ENCODE measurements around the gene MYL9.
"Not testable (repeated sequence)": the region's sequence is repeated elsewhere in the genome, so short reads cannot be mapped to it uniquely, and the experiment has no call there.

The MYL9 gene

DNA sequence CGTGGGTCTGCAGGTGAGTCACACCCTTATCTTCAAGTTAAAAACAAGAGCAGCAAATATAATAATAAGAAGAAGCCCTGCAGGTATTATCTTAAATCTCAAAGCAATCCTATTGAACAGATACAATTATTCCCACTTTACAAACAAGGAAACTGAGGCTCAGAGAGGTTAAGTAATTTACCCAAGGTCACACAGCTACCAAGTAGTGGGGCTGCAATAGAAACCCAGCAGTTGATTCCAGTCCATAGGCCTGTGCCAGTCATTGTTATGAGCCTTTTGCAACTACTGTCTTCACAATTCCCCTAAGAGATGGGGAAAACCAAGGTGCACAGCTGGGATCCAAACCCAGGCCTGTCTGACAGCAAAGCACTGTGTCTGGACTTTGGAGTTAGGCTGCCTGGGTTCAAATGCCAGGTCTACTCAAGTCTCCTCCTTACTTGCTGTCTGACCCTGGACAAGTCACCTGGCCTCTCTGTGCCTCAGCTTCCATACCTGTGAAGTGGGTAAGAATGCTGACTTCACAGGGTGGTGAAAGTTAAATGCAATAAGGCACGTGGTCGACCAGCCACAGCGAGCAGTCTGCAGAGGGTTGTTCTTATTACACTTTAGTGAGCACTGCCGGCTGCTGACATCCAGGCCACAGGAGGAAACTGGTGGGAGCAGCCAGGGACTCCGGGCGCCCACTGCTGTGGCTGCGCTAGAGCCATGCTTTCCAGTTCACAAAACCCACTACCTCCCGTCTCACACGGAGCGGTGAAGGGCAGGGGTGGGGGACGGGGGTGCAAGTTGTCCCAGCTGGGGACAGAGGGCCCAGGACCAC lies 6.1 kb downstream of the MYL9 start:
- Histone ChIP-seq H3K27ac (no peak overlapping the region), H3K4me3 (no peak overlapping the region)

DNA sequence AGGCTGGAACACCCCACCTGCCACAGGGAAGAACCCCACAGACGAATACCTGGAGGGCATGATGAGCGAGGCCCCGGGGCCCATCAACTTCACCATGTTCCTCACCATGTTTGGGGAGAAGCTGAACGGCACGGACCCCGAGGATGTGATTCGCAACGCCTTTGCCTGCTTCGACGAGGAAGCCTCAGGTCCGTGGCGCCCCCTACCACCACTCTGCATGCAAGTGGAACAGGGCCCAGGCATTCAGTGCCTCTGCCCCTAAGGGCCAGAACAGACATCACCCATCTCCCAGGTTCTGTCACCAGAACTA lies 6.6 kb downstream of the MYL9 start:
- no peak overlapping the region for H3K27ac ChIP-seq
- no peak overlapping the region for H3K4me3 ChIP-seq

DNA sequence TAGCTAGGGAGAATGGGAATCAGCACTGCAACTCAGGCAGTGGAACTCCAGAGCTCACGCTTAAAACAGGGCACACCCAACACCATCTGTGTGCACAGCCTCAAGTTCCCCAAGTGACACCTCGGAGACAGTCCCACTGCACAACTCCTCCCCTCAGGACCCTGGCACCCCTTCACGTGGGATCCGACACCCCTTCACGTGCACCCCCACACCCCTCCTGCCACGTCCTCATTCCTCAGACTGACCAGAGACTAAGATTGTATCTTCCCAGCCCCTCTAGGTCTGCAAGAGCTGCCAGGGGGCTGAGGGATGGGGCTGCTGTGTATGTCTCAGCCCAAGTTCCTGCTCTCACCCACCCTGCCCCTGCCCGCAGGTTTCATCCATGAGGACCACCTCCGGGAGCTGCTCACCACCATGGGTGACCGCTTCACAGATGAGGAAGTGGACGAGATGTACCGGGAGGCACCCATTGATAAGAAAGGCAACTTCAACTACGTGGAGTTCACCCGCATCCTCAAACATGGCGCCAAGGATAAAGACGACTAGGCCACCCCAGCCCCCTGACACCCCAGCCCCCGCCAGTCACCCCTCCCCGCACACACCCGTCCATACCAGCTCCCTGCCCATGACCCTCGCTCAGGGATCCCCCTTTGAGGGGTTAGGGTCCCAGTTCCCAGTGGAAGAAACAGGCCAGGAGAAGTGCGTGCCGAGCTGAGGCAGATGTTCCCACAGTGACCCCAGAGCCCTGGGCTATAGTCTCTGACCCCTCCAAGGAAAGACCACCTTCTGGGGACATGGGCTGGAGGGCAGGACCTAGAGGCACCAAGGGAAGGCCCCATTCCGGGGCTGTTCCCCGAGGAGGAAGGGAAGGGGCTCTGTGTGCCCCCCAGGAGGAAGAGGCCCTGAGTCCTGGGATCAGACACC lies 7.6 kb downstream of the MYL9 start:
- Histone ChIP-seq H3K4me3 (no peak overlapping the region), H3K27ac (no peak overlapping the region)

DNA sequence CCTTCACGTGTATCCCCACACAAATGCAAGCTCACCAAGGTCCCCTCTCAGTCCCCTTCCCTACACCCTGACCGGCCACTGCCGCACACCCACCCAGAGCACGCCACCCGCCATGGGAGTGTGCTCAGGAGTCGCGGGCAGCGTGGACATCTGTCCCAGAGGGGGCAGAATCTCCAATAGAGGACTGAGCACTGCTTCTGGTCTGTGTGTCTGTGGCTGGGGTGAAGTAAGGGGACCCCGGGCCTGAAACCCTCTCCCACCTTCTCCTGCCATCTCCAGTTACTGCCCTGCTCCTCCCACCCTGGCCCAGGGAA lies 8.3 kb downstream of the MYL9 start:
- peak overlapping the region in 1 of 21 experiments; percentile 21 for H3K27ac ChIP-seq
- H3K4me3 ChIP-seq, result no peak overlapping the region

DNA sequence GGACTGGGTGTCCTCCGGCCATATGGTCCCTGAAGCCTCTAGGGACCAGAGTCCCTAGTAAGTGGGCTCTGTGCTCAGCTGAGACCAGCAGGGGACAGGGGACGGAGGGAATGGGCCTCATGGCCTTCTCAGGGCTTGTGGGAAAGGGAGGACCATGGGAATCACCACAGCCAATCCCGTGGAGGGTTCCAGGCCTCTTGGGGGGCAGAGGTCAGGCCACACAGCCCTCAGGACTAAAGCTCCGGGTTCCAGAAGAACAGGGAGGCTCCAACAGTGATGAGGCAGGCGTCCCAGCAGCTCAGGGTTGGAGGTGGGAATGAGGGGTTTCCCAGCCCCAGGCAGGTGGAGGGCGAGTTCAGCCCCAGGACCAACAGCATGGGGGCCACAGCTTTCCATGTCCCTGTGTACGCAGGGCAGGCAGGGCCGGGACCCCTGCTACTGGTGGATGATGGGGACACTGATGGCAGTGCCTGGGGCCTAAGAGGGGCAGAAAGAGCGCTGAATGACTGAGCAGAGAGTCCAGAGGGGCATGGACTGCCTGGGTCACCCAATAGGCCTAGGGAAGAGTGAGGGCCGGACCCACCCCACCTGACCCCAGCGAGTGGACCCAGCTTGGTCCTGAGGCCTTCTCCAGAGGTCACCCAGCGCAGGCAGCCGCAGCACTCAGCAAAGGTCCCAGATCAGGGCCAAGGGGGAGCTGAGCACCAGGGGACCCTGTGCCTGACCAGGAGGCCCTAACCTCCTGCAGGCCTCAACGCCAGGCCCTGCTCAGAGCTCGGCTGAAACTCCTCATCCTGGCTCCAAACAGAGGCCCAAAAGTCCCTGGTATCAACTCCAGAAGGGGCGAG lies 8.8 kb downstream of the MYL9 start:
- peak overlapping the region in 4 of 21 experiments; percentile 21 to 49 (median 26) for H3K27ac ChIP-seq
- H3K4me3 ChIP-seq, result no peak overlapping the region

DNA sequence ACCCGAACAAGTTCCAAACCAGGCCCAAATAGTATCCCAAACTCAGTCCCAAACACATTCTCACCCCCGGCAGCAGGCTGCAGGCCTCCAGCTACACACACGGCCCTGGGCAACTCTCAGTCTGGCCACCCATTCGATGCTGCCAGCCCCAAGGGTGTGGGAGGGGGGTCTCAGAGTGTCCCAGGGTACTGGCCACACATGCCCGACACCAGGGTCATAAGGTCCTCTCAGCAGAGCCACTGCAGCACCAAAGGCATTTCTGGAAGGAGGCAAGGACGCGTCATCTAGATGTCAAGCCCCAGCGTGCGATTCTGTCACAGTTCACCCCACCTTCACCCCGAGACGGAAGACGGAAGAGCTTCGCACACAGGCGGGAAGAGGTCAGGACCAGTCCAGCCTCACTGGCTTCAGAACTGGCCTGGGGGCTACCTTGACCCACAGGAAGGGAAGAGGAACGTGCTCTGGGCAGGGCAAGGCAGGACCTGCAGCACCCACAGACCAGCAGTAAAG lies 9.5 kb downstream of the MYL9 start:
- Histone ChIP-seq H3K4me3 (no peak overlapping the region), H3K27ac (peak overlapping the region in 4 of 21 experiments; percentile 21 to 49 (median 26))

DNA sequence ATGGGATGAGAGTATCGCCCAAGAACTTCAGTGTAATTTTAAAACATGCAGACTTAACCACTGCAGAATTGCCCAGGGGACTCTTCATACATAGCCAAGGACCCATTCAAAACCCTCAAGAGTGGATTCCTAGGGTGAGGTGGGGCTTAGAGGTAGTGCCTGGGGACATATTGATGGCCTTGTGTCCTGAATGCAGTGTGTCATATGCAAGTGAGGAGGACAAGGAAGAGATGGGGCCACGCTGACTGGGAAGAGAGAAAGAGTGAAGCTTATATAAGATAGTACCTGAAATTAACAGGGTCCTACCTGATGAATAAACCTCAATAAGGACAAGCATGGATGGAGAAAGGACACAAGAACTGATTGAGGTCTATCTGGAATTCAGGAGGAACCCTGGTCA lies 13.9 kb downstream of the MYL9 start:
- Histone ChIP-seq H3K4me3 (no peak overlapping the region), H3K27ac (no peak overlapping the region)

DNA sequence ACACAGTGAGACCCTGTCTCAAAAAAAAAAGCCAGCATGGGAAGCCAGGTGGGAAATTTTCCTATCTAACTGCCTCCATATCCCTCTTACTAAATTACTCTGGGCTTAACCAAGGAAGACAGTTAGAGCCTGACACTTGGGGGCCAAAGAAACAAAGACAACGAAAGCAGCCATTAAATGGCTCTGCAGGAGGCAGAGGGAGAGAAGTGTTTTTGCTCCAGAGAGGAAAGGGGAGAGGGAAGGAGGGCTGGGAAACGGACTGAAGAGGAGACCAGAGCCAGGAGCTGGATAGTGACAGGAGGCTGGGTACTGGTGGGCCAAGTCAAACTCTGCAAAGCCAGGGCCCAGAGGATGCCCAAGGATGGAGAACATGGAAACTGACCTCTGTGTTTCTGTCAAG lies 21.4 kb downstream of the MYL9 start:
- Histone ChIP-seq H3K27ac (no peak overlapping the region), H3K4me3 (no peak overlapping the region)

DNA sequence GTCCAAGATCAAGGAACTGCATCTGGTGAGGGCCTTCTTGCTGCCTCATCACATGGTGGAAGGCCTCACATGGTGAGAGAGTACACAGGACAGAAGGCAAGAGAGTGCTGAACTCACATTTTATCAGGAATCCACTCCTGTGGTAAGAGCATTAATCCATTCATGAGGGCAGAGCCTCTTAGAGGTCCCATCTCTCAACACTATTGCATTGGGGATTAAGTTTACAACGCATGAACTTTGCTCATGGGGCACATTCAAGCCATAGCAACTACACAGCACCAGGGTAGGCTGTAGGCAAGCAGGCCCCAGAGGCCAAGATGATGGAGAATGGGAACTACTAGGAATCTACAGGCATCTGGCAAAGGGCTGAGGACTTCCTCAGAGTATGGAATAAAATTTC lies 22.1 kb downstream of the MYL9 start:
- H3K4me3 ChIP-seq, result no peak overlapping the region
- no peak overlapping the region for H3K27ac ChIP-seq

DNA sequence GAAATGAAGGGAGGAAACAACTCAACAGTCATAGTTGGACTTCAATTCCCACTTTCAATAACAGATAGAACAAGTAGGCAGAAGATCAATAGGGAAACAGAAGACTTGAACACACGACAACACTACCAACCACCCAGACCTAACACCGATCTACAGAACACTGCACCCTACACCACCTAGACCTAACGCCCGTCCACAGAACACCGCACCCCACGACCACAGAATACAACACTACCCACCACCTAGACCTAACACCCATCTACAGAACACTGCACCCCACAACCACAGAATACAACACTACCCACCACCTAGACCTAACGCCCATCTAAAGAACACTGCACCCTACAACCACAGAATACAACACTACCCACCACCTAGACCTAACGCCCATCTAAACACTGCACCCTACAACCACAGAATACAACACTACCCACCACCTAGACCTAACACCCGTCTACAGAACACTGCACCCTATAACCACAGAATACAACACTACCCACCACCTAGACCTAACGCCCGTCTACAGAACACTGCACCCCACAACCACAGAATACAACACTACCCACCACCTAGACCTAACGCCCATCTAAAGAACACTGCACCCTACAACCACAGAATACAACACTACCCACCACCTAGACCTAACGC lies 22.9 kb downstream of the MYL9 start:
- not testable (repeated sequence) for H3K27ac ChIP-seq

DNA sequence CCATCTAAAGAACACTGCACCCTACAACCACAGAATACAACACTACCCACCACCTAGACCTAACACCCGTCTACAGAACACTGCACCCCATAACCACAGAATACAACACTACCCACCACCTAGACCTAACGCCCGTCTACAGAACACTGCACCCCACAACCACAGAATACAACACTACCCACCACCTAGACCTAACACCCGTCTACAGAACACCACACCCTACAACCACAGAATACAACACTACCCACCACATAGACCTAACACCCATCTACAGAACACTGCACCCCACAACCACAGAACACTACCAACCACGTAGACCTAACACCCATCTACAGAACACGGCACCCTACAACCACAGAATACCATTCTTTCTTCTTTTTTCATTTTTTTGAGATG lies 23.4 kb downstream of the MYL9 start:
- not testable (repeated sequence) for H3K27ac ChIP-seq, H3K4me3 ChIP-seq

More for the DNA sequence above, 22.9 kb downstream of the MYL9 start:
- H3K4me3 ChIP-seq, result not testable (repeated sequence)

DNA sequence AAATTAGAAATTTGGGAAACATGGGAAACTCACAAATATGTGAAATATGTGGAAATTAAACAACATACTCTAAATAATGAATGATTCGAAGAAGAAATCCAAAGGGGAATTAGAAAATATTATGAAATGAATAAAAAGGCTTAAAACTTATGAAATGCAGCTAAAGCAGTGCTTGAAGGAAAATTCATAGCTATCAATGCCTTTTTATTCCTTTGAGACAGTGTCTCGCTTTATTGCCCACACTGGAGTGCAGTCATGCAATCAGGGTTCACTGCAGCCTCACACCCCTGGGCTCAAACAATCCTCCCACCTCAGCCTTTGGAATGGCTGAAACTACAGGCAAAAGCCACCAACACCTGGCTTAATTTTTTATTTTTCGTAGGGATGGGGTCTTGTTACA lies 24.2 kb downstream of the MYL9 start:
- H3K27ac ChIP-seq, result no peak overlapping the region
- H3K4me3 ChIP-seq, result no peak overlapping the region

DNA sequence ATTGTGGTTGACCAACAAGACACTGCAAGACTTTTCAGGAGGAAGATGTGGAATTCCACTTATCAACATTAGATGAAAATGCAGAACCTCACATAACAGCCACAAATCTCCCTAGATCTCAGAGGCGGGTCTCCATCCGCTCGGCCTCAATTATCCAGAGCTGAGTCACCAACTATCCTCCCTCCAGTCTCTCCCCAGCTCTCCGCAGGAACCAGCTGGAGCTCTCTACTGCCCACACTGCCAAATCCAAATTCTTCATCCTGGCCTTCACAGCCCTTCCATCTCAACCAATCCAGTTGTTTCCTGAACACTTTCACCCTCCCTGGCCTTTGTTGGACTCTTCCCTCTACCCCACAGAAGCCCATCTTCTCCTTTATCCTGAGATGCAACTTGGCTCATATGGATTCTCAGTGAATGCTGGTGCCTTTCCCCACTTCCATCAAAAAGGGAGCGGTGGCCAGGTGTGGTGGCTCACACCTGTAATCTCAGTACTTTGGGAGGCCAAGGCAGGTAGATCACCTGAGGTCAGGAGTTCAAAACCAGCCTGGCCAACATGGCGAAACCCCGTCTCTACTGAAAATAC lies 28.6 kb downstream of the MYL9 start:
- H3K27ac ChIP-seq, result no peak overlapping the region
- no peak overlapping the region for H3K4me3 ChIP-seq

DNA sequence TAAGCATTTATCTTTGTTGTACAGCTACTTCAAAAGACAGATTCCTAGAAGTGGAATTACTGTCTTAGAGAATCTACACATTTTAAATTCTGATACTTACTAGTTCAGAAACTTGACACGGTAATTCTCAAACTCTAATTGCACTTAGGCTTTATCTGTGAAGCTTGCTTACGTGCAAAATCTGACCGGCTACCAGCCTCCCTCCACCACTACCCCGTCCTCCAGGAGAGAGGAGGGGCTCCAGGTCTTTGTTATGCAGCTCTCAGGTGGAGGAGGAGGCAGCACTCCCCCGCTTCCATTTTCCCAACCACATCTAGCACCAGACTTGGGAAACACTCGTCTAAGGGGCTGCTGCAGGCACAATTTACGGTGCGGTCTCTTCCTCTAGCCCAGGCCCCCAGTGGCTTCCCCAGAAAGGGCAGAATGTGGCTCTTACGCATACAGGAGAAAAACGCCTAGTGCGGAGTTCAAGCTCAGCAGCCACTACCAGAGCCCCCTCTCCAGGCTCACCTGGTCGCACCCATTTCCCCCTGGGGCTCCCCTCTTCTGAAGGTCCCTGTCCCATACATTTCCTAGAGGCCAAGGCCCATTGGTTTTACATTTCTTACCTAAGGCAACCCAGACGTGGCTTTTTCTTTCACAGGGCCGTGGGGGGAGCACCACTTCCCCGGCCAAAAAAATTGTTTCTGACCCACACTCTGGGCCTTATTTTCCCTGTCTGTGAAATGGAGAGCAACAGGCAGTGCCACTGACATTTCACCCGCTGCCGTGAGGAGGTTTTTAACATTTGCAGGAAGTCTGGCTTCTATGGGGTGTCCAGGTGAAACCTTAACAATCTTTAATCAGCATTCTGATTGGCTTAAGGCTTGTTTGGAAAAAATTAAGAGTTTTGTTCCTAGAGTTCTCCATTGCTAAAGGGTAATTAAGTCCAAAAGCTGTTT lies 30.5 kb downstream of the MYL9 start:
- Histone ChIP-seq H3K4me3 (no peak overlapping the region), H3K27ac (peak overlapping the region in 17 of 21 experiments; percentile 81 to 97 (median 91))

DNA sequence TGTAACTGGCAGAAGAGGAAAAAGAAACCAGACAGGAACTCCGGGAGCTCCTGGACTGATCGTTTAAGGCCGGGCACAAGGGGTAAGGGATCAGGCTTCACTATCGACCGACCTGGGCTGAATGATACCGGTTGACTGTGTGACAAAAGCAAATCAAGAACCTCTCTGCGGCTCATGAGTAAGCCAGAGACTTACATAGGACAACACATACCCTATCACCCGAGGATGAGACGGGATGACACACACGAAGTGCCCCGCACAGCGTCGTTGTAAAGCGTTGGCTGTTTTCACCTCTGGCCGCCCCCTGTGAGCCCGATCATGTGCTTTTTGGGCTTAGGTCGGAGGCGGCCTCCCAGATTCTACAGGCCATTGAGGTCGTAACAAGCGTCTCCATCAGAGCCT lies 31.4 kb downstream of the MYL9 start:
- Histone ChIP-seq H3K27ac (peak overlapping the region in 20 of 21 experiments; percentile 80 to 97 (median 90)), H3K4me3 (peak overlapping the region; percentile 54 to 90 (median 75))

DNA sequence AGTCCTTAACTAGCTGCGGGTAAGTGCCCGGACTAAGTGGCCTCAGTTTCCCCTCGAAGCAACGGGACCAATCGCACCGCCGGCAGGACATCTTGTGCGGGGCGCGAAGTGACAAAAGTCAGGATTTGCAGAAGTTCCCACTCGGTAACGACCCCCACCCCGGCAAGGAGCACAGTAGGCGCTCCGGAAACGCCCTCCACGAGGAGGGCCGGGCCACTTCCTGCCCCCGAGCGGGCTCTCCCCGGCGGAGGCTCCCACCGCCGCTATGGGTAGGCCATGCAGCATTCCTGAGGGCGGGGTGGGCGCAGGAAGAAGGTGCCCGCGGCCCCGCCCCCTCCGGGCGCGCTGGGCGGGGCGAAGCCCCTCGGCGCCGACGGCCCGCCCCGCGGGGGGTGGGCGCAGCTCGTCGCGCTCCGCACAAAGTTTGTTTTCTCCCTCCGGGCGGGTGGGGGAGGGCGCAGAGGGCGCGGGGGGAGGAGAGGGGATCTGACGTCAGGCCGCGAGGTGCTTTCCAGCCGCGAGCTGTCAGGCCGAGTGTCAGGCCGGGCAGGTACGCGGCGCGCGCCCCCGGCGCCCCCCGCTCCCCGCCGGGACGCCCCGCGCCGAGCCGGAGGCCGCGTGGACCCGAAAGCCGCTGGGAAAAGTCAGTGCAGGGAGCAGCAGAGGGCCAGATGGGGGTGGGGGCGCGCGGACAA lies 31.9 kb downstream of the MYL9 start, which contains the start of gene TGIF2:
Gene TGIF2 (plus strand): TSS at position 495 of the 695 bp plus-strand sequence. CDS start 5,178 bp downstream, outside the sequence.
- peak within 1 kb of the TSS; percentile 65 to 97 (median 90) for H3K27ac ChIP-seq
- H3K4me3 ChIP-seq, result peak within 1 kb of the TSS; percentile 54 to 90 (median 75)

DNA sequence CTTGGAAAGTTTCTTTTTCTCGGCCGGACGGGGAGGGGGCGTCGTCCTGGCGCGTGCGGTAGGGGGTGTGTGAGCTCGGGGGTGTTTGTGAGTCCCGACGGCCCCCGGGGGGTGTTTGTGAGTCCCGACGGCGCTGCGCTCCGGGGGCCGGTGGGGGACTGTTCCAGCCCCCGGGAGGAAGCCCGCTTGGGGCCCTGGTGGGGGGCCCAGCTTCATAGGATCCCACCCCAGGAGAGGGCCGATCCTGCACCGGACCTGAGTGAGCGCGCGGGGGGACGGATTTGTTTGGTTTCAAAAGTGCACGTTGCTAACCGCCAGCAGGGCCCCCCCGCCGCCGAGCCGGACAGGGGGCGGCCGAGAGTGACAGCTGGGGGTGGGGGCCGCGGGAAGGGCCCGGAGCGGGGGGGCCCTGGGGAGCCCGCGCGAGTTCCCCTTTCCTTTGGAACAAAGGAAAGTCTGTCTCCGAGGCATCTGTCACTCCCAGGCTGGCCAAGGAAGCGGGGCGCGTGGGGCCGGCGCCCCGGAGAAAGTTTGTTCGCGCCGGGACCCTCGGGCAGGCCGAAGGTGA lies 32.6 kb downstream of the MYL9 start:
- Histone ChIP-seq H3K4me3 (peak overlapping the region; percentile 54 to 90 (median 75)), H3K27ac (peak overlapping the region; percentile 65 to 97 (median 90))
